ENCODE data around the gene TCN1. TPM values are rescaled to one million over a fixed set of nuclear protein-coding genes. Genes with fewer than 3 reads are reported as not detected.
"Not testable (repeated sequence)": the region's sequence is repeated elsewhere in the genome, so short reads cannot be mapped to it uniquely, and the experiment has no call there.

Gene TCN1
- total RNA-seq, 1 donor from 2014 or later, result 1.7 TPM

DNA sequence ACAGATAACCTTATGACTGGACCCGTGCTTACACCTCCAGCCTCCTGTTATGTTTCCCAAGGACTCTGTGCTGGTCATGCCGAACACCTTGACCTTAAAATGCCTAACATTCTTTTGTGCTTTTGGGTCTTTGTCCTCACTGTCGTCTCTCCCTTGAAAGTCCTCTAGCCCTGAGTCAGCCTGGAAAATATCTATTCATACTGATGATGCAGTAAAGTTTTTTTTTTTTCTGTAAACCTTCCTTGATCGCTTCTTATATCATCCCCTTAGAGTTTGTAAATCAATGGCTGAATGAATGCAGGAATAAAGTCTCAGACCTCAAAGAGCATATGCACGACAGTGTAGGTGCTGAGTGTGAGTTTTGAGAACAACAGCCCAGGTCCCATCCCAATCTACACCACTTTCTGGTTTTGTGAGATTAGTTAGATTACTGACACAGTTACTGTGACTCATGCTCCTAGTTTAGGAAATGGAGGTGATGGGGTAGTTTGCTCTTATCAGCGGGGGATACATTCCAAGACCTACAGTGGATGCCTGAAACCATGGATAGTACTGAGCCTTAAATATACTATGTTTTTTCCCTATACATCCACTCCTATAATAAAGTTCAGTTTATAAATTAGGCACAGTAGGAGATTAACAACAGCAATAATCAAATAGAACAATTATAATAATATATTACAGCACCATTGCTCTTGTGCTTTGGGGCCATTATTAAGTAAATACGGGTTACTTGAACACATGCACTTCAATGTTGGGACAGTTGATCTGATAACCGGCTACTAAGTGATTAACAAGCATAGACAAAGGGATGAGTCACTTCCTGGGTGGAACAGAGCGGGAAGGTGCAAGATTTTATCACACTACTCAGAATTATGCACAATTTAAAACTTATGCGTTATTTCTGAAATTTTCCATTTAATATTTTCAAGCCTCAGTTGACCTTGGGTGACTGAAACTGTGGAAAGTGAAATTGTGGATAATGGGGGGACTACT, 8.6 kb downstream of the TCN1 start:
- H3K4me1 ChIP-seq, result no peaks in the 10 kb centered on the region
- no peak overlapping the region for H3K4me3 ChIP-seq
- H3K27ac ChIP-seq, result no peak overlapping the region
- peak in 1 of 2 donors; percentile 25 for ATAC-seq
- H3K36me3 ChIP-seq, result no peaks in the 10 kb centered on the region
- intact Hi-C loops (cut with DNase I), result no loop called here
- no peak for DNase-seq
- TF ChIP-seq, protein P1, sequence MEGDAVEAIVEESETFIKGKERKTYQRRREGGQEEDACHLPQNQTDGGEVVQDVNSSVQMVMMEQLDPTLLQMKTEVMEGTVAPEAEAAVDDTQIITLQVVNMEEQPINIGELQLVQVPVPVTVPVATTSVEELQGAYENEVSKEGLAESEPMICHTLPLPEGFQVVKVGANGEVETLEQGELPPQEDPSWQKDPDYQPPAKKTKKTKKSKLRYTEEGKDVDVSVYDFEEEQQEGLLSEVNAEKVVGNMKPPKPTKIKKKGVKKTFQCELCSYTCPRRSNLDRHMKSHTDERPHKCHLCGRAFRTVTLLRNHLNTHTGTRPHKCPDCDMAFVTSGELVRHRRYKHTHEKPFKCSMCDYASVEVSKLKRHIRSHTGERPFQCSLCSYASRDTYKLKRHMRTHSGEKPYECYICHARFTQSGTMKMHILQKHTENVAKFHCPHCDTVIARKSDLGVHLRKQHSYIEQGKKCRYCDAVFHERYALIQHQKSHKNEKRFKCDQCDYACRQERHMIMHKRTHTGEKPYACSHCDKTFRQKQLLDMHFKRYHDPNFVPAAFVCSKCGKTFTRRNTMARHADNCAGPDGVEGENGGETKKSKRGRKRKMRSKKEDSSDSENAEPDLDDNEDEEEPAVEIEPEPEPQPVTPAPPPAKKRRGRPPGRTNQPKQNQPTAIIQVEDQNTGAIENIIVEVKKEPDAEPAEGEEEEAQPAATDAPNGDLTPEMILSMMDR (IDR thresholded peaks at IDR 0.05), result no peak
- no peaks in the 10 kb centered on the region for H3K27me3 ChIP-seq (ENCODE audit: low read depth)
- no peaks in the 10 kb centered on the region for H3K9me3 ChIP-seq

DNA sequence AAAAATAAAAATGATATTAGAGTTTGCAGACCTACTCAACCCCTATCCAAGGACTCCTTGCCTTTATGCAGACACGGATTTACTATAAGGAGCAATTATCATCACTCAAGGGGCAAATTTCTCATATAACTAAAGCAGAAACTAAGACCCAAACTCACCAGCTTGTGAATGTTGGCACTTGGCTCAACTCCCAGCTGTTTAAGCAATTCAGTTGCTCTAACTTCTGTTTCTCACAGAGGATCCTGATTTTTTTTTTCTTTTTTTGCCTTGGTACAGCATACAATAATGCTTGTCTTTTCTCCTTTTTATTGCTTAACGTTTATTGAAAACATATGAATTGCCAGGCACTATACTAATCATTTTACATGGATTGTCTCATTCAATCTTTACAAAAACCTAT, 11.4 kb downstream of the TCN1 start:
- no peak for ATAC-seq
- Histone ChIP-seq H3K9me3 (no peaks in the 10 kb centered on the region), H3K4me3 (no peak overlapping the region), H3K27me3 (ENCODE audit: low read depth) (no peaks in the 10 kb centered on the region), H3K27ac (no peak overlapping the region), H3K36me3 (no peaks in the 10 kb centered on the region), H3K4me1 (no peaks in the 10 kb centered on the region)
- TF ChIP-seq, protein P1 (IDR thresholded peaks at IDR 0.05), result no peak
- intact Hi-C loops (cut with DNase I), result no loop called here
- no peak for DNase-seq

DNA sequence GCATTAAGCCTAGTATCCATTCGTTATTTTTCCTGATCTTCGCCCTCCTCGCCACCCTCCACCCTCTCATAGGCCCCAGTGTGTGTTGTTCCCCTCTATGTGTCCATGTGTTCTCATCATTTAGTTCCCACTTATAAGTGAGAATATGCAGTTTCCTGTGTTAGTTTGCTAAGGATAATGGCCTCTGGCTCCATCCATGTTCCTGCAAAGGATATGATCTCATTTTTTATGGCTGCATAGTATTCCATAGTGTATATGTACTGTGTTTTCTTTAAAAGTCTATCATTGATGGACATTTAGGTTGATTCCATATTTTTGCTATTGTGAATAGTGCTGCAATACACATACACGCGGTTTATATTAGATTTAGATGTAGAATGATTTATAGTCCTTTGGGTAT, 14.9 kb downstream of the TCN1 start:
- DNase-seq; H3K9me3 ChIP-seq; H3K27me3 ChIP-seq (ENCODE audit: low read depth); ATAC-seq; H3K27ac ChIP-seq; H3K36me3 ChIP-seq; H3K4me3 ChIP-seq; H3K4me1 ChIP-seq; intact Hi-C loops (cut with DNase I): not testable (repeated sequence)

DNA sequence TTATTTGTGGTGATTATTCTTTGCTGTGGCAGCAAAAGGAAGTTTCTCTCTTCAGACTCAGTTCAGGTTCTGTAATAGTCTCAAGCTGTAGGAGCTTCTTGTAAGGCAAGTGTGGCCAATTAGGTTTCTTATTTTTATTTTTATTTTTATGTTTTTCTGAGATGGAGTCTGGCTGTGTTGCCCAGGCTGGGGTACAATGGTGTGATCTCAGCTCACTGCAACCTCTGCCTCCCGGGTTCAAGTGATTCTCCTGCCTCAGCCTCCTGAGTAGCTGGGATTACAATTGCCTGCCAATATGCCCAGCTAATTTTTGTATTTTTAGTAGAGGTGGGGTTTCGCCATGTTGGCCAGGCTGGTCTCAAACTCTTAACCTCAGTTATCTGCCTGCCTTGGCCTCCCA, 16.7 kb downstream of the TCN1 start:
- DNase-seq; H3K9me3 ChIP-seq; H3K4me3 ChIP-seq; H3K36me3 ChIP-seq; H3K27me3 ChIP-seq (ENCODE audit: low read depth); ATAC-seq; intact Hi-C loops (cut with DNase I); H3K4me1 ChIP-seq; H3K27ac ChIP-seq: not testable (repeated sequence)

DNA sequence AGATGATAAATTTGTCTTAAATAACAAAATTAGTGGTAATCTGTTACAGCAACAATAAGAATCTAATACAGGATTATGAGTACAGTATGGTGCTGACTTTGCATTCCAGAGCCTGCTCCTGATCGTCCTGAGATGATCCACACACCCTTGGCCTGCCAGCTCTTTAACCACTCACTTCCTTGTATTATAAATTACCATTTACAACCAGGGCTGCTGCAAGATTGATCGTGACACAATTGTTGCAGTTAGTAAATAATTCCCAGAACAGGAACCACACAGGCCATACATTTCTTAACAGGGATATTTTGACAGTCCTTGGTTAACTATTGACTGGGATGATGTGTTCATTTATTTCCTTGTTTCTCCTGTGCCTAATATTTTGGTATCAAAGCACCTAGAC, 17.2 kb downstream of the TCN1 start:
- Histone ChIP-seq H3K27me3 (ENCODE audit: low read depth) (no peaks in the 10 kb centered on the region), H3K4me1 (no peaks in the 10 kb centered on the region), H3K27ac (no peak overlapping the region), H3K4me3 (no peak overlapping the region), H3K36me3 (no peaks in the 10 kb centered on the region), H3K9me3 (no peaks in the 10 kb centered on the region)
- intact Hi-C loops (cut with DNase I), result no loop called here
- ATAC-seq, result peak; percentile 42 to 53
- no peak for DNase-seq
- TF ChIP-seq, protein P1 (IDR thresholded peaks at IDR 0.05), result no peak

DNA sequence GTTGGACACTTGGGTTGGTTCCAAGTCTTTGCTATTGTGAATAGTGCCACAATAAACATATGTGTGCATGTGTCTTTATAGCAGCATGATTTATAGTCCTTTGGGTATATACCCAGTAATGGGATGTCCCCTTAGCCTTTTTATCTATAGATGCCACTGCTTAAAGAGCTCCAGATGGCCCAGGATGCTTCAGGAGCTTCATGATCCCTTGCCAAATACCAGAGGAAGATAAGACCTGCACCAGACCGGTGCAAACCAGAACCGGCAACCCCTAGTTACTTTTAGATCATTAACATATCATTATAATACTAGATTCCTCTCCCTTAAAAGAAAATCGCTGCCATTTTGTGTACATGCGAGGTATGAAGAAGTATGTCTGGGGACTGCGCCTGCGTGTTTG, 17.8 kb downstream of the TCN1 start:
- ATAC-seq; intact Hi-C loops (cut with DNase I); H3K27ac ChIP-seq; DNase-seq; H3K4me3 ChIP-seq; H3K27me3 ChIP-seq (ENCODE audit: low read depth); H3K9me3 ChIP-seq; H3K4me1 ChIP-seq; H3K36me3 ChIP-seq: not testable (repeated sequence)

DNA sequence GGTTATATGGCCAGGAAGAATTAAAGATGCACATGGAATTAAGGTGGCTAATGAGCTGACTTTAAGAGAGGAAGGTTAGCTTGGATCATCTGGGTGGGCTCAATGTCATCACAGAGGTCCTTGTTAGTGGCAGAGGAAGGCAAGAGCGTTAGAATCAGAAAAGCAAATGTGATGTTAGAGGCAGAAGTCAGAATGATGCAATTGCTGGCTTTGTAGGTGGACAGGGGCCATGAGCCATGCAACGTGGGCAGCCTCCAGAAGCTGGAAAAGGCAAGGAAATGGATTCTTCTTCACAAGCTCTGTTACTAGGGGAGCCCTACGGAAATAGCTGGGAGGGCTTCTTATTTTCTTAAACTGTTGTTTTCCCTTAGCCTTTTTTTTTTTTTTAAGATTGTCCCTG, 18.7 kb downstream of the TCN1 start:
- intact Hi-C loops (cut with DNase I), result no loop called here
- ATAC-seq, result no peak

More for the DNA sequence above, 18.7 kb downstream of the TCN1 start:
- Histone ChIP-seq H3K4me3 (no peak overlapping the region), H3K27ac (no peak overlapping the region), H3K4me1 (no peaks in the 10 kb centered on the region), H3K9me3 (no peaks in the 10 kb centered on the region), H3K27me3 (ENCODE audit: low read depth) (no peaks in the 10 kb centered on the region), H3K36me3 (no peaks in the 10 kb centered on the region)
- TF ChIP-seq, protein P1 (IDR thresholded peaks at IDR 0.05), result no peak
- DNase-seq, result no peak
